AG08396 (cell line): ENCODE measurements around the gene STARD3NL.
"Not testable (repeated sequence)": the region's sequence is repeated elsewhere in the genome, so short reads cannot be mapped to it uniquely, and the experiment has no call there.

Experiments
- DNase-seq: peaks from one replicate; pipeline ENCODE4 v3.0.0; 2012; ENCODE audit warnings: low spot score, mixed read lengths

STARD3NL gene, protein sequence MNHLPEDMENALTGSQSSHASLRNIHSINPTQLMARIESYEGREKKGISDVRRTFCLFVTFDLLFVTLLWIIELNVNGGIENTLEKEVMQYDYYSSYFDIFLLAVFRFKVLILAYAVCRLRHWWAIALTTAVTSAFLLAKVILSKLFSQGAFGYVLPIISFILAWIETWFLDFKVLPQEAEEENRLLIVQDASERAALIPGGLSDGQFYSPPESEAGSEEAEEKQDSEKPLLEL

GRCh38 chr7:38178004-38178694 lies at the start of gene STARD3NL:
Gene STARD3NL, plus strand, starts transcription at chr7:38178245. Its CDS starts 29,260 bp downstream, at chr7:38207505.
- DNase-seq: peak; percentile 97

- DNase-seq: no peak
Measured at GRCh38 chr7:38129162-38129561, 48.9 kb upstream of the STARD3NL start.

DNA sequence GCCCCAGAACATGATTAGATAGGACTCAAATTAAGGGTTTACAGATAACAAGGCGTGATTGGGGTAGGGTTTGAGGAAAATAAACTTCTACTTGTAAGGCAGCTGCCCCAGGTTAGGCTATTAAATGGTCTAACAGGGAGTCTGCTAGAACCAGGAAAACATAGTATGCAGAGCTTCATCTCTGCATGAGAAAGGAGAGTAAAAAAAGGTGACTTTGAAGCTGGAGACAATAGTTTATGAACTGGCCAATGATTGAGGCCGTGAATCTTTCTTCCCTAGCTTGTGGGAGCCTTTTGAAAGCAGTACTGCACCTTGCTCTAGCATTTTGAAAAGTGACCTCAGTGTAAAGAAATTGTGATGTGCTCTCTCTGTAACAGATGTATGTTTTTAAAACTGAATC lies 48.5 kb upstream of the STARD3NL start:
- DNase-seq: no peak

DNA sequence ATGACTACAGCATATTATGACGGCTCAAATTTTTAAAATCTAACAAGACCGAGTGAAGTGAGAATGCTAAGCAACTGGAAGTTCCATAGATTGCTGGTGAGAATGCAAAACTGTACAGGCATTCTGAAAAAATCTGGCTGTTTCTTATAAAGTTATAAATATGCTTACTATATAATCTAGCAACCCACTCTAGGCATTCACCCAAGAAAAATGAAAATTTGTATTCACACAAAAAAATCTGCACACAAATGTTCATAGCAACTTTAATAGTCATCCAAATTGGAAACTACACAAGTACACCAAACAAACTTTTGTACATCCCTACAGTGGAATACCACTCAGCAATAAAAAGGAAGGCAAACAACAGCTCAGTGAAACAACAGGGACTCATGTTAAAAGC lies 39.9 kb upstream of the STARD3NL start:
- no peak for DNase-seq

DNA sequence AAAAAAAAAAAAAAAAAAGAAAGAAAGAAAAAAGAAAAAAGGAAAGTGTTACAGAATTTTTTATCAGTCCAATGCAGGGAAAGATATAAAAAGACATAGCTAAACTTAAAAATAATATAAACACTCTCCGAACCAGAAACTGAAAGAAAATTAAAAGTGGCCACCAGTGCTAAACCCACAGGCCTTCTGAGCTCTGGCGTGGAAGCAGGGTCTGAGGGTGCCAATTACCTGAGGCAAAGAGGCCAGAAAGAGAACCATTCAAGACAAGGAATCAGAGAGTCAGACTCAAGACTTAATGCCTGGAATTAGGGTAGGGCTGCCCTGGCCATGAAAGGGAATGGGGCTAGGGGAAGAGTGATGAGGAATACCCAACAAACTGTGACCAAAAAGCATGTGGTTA lies 36.9 kb upstream of the STARD3NL start:
- no peak for DNase-seq

GRCh38 chr7:38142736-38143135 lies 35.3 kb upstream of the STARD3NL start:
- DNase-seq: no peak

DNA sequence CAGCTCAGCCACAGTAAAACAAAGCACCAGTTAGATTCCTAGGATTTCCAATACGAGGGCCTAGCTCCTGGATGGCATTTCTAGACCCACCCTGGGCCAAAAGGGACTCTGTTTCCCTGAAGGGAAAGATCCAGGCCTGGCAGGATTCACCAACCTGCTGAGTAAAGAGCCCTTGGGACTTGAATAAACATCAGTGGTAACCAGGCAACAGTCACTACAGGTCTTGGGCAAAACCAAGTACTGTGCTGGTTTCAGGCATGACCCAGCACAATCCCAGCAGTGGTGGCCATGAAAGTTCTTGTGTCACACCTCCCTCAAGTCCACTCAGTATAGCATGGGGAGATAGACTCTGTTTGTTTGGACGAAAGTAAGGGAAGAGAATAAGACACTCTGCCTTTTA lies 31.0 kb upstream of the STARD3NL start:
- DNase-seq: no peak

DNA sequence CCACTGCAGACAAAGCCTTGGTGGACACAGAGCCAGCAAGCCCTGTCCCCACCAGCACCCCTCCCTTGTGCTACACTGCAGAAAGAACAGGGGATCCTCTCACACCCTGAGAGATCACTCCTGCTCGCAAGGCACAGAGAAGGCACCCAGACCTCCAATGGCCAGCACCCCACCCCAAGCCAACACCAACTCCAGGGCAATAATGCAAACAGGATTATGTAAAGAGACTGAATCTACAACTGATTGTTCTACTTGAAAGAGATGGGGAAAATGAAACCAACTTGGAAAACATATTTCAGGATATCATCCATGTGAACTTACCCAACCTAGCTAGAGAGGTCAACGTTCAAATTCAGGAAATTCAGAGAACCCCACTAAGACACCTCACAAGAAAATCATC lies 26.5 kb upstream of the STARD3NL start:
- no peak for DNase-seq

DNA sequence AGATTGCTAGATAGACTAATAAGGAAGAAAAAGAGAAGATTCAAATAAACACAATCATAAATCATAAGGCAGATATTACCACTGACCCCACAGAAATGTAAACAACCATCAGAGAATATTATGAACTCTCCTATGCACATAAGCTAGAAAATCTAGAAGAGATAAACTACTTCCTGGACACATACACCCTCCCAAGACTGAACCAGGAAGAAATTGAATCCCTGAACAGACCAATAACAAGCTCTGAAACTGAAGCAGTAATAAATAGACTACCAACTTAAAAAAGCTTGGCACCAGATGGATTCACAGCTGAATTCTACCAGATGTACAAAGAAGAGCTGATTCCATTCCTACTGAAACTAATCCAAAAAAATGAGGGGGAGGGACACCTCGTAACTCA lies 24.5 kb upstream of the STARD3NL start:
- DNase-seq: no peak

DNA sequence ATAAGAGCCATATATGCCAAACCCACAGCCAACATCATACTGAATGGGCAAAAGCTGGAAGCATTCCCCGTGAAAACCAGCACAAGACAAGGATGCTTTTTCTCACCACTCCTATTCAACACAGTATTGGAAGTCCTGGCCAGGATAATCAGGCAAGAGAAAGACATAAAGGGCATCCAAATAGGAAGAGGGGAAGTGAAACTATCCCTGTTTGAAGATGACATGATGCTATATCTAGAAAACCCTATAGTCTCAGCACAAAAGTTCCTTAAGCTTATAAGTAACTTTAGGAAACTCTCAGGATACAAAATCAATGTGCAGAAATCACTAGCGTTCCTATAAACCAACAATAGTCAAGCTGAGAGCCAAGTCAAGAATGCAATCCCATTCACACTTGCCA lies 23.8 kb upstream of the STARD3NL start:
- no peak for DNase-seq

DNA sequence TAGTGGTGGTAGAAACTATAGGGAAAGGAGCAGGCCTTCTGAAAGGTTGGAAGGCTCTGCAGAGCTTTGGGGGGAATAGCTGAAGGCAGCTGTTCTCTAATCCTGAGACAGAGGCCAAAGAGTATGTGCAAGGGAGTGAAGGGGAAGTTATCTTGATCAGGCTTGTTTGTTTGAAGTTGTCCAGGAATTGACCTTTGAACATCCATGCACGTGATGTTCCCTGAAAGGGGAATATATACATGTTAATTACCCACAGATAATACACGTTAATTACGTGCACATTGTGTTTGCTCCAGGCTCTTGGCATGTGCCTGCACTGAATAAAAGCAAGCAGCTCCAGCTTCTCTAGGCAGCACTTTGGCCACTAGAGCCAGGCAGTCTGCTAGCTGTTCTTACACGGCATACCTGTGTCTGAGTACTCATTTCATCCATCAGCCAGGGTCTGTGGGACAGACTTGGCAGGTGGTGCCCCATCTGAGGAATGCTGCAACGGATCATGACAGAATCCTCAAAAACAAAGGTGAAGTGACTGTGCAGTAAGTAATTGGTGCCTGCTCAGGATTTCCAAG lies 18.0 kb upstream of the STARD3NL start:
- DNase-seq: no peak

DNA sequence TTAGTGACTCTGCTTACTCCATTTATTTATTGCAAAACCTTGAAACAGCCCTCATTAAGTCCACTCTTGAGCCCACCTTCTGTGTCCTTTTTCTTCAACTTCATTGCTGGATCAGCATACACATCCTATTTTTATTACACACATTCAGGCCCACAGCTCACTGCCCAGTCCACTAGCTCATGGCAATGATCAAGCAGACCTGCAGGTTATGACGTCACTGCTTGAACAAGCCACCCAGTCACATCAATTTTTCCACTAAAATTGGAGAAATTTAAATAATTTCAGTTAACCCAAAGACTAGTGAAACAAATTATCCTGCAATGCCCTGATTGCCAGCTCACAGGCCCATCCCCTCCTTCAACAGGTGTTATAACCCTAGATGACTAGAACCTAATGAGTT lies 16.0 kb upstream of the STARD3NL start:
- no peak for DNase-seq

GRCh38 chr7:38163671-38164070 lies 14.4 kb upstream of the STARD3NL start:
- DNase-seq: no peak

DNA sequence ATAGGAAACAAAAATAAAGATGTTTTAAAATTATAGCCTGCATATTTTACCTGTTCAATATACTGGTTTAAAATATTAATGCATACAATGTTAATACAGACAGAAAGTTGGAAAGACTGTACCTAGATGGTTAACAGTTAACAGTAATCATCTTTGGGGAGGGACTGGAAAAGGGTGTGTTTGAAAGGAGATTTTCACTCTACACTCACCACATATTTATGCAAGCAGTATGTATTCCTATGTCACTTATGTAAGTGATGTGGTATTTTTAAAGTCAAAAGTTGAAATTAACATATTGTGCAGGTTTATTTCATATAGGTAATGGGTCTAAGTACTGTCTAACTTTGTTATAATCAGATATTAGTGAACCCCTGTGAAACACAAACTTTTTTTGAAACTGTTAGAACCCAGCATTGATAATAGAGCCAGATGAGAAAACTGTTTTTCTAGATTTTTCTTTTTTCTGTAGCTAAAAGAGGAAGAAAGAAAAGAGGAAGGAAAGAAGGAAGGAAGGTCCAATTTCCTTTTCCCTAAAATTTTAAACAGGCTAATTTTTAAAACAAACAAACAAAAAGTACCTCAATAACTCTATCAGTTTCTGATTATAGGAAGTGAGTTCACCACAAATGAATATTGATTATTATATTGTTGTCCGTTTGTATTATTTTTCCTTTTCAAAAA lies 9.0 kb upstream of the STARD3NL start:
- DNase-seq: no peak

DNA sequence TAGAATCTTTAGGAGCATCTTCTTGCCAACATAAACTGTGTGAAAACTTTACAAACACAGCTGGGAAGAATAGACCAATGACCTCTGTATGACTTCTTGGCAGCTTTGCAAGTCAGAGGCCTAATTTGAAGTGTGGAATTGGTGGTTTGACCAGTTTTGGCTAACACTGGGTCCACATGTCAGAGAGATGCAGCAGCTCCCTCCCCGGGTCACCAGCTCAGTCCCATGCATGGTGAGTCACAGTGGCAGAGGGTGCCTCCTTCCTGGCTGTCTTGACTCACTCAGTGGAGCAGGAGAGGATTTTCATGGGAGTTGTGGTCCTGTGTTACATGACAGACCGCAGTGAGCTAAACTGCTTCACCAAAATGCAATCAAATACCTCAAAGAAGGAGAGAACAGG lies 8.2 kb upstream of the STARD3NL start:
- peak; percentile 68 for DNase-seq

DNA sequence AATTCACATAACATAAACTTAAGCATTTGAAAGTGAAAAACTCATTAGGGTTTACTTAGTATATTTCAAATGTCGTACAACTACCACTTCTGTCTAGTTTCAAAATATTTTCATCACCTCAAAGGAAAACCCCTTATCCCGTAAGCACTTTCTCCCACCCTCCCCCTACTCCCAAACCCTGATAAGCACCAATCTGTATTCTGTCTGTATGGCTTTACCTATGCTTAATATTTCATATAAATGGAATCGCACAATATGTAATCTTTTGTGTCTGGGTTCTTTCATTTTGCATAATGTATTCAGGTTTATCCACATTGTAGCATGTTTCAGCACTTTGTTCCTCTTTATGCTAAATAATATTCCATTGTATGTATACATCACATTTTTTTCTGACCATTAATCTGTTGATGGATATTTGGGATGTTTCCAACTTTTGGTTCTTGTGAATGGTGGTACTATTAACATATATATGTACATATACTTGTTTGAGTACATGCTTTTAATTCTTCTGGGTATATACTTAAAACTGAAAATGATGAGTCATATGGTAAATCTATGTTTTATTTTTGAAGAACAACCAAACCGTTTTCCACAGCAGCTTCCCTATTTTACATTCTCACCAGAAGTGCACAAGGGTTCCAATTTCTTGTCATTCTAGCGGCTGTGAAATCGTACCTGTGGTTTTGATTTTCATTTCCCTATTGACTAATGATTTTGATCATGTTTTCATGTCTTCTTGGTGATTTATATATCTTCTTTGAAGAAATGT lies 6.2 kb upstream of the STARD3NL start:
- DNase-seq: no peak

DNA sequence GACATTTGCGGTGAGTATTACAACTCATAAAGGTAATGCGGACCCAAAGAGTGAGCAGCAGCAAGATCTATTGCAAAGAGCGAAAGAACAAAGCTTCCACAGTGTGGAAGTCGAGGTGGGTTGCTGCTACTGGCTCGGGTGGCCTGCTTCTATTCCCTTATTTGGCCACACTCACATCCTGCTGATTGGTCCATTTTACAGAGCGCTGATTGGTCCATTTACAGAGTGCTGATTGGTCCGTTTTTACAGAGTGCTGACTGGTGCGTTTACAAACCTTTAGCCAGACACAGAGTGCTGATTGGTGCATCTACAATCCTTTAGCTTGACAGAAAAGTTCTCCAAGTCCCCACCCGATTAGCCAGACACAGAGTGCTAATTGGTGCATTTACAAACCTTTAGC lies 2.5 kb upstream of the STARD3NL start:
- not testable (repeated sequence) for DNase-seq

DNA sequence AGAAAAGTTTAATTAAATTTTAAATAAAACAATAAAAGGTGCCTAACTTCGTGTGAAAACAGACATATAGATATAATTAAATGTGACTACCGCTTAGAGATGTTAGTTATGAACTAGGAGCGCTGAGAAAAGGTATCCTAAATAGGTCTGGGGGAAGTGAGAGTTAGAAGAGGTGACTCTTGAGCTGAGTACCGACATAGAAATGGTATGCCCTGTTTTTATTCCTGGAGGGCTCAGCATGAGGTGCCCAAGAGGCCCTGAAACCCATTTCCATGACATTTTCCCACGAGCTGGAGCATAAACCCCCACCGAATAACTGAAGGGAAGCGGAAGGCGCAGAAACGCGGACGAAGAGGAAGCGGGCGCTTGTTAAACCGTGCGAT lies 433 bp upstream of the STARD3NL start:
- DNase-seq: no peak

- peak; percentile 46 for DNase-seq
Measured at GRCh38 chr7:38178695-38179344, 775 bp downstream of the STARD3NL start.

DNA sequence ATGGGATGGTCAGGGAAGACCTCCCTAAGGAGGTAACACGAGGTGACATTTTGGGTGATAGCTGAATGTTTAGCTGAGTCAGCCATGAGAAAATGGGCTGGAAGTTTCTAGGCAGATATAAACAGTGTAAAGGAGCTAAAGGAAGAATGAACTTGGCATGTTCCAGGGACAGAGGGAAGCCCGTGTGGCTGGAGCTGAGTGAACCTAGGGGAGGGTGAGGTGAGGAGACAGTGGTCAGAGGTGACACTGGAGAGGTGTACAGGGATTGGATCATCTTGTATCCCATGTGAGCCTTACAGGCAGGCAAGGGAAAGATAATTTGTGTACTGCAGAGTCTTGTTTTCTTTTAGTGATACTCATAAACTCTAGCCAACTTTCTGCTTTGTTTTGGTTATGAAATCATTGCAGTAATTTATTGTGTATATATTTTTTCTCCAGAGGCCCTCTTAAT lies 1.8 kb downstream of the STARD3NL start:
- no peak for DNase-seq

- no peak for DNase-seq
Measured at GRCh38 chr7:38181111-38181510, 3.1 kb downstream of the STARD3NL start.

GRCh38 chr7:38182450-38182849 lies 4.4 kb downstream of the STARD3NL start:
- no peak for DNase-seq
